Stimulated activated CD4-positive, alpha-beta T cell treated with anti-CD3 and anti-CD28 coated beads, Interleukin-1b, Interleukin-23, amount 100 ng/mL, for 24 hours (primary cell): ENCODE data around the gene NDUFAF4.
"Not testable (repeated sequence)": the region's sequence is repeated elsewhere in the genome, so short reads cannot be mapped to it uniquely, and the experiment has no call there.

Experiments
- DNase-seq, 4 experiments: peaks; one replicate each; pipeline ENCODE4 v3.0.0-alpha.2; 2020; ENCODE audit warnings: low read depth in 4 of 4, low spot score in 1 of 4

NDUFAF4 gene

GRCh38 chr6:96899451-96899998 lies 1.8 kb upstream of the NDUFAF4 start:
- DNase-seq = no peak

- DNase-seq = no peak
Measured at GRCh38 chr6:96899019-96899418, 1.3 kb upstream of the NDUFAF4 start.

- no peak for DNase-seq
Measured at GRCh38 chr6:96898241-96898851, 655 bp upstream of the NDUFAF4 start.

- no peak for DNase-seq
Measured at GRCh38 chr6:96889146-96889545, 8.5 kb downstream of the NDUFAF4 start.

- no peak for DNase-seq
Measured at GRCh38 chr6:96888745-96889144, 8.9 kb downstream of the NDUFAF4 start.

GRCh38 chr6:96886519-96886918 lies 11.2 kb downstream of the NDUFAF4 start:
- DNase-seq = no peak

- not testable (repeated sequence) for DNase-seq
Measured at GRCh38 chr6:96885187-96885631, 12.5 kb downstream of the NDUFAF4 start.

- DNase-seq = no peak
Measured at GRCh38 chr6:96878143-96878542, 19.5 kb downstream of the NDUFAF4 start.

GRCh38 chr6:96876886-96877545 lies 20.7 kb downstream of the NDUFAF4 start:
- no peak for DNase-seq

GRCh38 chr6:96872976-96873375 lies 24.7 kb downstream of the NDUFAF4 start:
- no peak for DNase-seq

GRCh38 chr6:96865055-96865405 lies 32.7 kb downstream of the NDUFAF4 start:
- DNase-seq = no peak

- DNase-seq = no peak
Measured at GRCh38 chr6:96864216-96865054, 33.3 kb downstream of the NDUFAF4 start.

GRCh38 chr6:96862560-96862959 lies 35.1 kb downstream of the NDUFAF4 start:
- no peak for DNase-seq

- DNase-seq = no peak
Measured at GRCh38 chr6:96861588-96861987, 36.1 kb downstream of the NDUFAF4 start.

GRCh38 chr6:96856856-96857255 lies 40.8 kb downstream of the NDUFAF4 start:
- no peak for DNase-seq

- no peak for DNase-seq
Measured at GRCh38 chr6:96853083-96853482, 44.6 kb downstream of the NDUFAF4 start.

- DNase-seq = no peak
Measured at GRCh38 chr6:96852605-96853004, 45.1 kb downstream of the NDUFAF4 start.

GRCh38 chr6:96851858-96852257 lies 45.8 kb downstream of the NDUFAF4 start:
- no peak for DNase-seq

GRCh38 chr6:96849615-96850014 lies 48.1 kb downstream of the NDUFAF4 start:
- DNase-seq = no peak

- DNase-seq = no peak
Measured at GRCh38 chr6:96844530-96844929, 53.2 kb downstream of the NDUFAF4 start.

- DNase-seq = no peak
Measured at GRCh38 chr6:96841345-96841744, 56.3 kb downstream of the NDUFAF4 start.
